ENCODE results near the gene RPIA.

Gene RPIA

DNA sequence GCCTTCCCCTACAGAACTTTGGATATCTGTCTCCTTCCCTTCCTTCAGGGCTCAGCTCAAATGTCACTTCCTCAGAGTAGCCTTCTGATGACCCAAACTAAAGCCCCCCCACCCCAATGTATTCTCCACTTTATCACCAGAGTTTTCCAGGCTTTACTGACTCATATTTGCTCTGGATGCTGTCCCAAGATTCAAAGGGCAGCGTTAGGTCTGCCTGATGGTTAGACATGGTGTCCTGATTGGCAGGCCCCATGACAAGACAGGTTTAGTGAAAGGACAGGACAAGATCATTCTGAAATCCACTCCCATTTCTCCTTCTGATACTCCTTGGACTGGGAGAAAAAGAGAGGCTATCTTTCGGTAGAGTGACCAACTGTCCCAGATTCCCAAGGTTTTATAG, 22.6 kb upstream of the RPIA start:
- in situ Hi-C loops (cut with MboI; ENCODE audit: low sequenced_read_pairs, unreplicated experiment): loop anchor here (5.0 to 25.0 kb wide), 5 partner anchors 77 to 607 kb away; partner anchors contain the start of genes KRCC1 and SMYD1
- DNase-seq (ENCODE audit: low spot score): no peak
- TF ChIP-seq, protein P1, sequence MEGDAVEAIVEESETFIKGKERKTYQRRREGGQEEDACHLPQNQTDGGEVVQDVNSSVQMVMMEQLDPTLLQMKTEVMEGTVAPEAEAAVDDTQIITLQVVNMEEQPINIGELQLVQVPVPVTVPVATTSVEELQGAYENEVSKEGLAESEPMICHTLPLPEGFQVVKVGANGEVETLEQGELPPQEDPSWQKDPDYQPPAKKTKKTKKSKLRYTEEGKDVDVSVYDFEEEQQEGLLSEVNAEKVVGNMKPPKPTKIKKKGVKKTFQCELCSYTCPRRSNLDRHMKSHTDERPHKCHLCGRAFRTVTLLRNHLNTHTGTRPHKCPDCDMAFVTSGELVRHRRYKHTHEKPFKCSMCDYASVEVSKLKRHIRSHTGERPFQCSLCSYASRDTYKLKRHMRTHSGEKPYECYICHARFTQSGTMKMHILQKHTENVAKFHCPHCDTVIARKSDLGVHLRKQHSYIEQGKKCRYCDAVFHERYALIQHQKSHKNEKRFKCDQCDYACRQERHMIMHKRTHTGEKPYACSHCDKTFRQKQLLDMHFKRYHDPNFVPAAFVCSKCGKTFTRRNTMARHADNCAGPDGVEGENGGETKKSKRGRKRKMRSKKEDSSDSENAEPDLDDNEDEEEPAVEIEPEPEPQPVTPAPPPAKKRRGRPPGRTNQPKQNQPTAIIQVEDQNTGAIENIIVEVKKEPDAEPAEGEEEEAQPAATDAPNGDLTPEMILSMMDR (IDR thresholded peaks at IDR 0.05; ENCODE audit: borderline replicate concordance, control extremely low read depth, extremely low read depth, insufficient read depth, missing control alignments): no peak

DNA sequence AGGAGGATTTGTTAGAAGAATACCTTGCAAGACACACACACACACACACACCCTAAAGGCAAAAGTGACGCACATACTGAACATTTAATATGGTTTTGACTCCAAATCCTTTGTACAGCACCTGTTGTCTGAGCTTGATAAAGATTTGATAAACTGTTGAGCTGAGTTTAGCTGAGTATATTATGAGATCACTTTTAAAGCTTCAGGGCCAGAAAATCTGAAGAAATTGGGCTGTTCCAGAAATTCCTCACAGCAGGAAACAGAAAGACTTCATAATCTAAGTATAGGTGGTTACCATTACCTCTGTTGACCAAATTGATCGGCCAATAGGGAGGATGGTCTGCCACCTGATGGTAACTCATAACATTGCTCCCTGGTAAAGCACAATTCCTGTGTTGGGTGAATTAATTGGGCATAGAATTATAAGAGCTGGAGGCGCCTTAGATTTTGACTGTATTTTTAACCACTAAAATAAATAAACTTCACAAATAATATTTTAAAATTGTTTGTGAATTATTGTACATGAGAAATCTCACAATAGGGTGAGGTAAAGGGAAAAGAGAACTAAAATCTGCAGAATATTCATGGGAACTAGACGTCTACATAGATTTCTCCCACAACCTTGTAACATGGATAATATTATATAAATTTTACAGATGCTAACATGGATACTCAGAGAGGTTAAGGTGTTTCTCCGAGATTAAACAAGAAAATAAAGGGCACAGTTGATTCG, 21.8 kb upstream of the RPIA start:
- peak; percentile 56 for DNase-seq (ENCODE audit: low spot score)
- in situ Hi-C loops (cut with MboI; ENCODE audit: low sequenced_read_pairs, unreplicated experiment): loop anchor here (5.0 to 25.0 kb wide), 5 partner anchors 77 to 607 kb away; partner anchors contain the start of genes KRCC1 and SMYD1
- TF ChIP-seq, protein P1 (IDR thresholded peaks at IDR 0.05; ENCODE audit: borderline replicate concordance, control extremely low read depth, extremely low read depth, insufficient read depth, missing control alignments): peak; percentile 65

DNA sequence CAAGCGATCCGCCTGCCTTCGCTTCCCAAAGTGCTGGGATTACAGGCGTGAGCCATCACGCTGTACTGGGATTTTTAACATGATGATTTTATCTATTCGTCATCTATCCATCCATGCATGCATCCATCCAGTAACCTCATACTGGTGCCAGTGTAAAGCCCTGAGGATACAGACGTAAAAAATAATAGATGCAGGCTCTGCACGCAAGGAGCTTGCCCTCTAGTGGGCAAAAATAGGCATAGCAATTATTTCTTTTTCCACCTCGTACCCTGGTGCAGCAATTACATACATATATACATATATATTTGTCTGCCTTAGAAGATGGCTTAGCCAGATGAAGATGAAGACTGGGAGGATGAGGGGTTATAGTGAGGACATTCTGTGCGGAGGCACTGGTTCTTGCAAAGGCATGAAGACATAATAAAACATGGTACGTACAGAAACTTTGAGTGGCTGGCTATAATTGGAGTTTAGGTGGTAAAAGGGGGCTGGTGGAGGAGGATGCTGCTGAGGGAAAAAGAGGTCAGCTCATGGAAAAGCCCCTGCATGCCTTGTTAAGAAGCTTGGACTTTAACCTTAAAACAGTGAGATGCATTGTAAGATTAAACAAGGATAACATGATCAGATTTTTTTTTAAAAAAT, 19.6 kb upstream of the RPIA start:
- peak; percentile 37 for DNase-seq (ENCODE audit: low spot score)
- TF ChIP-seq, protein P1 (IDR thresholded peaks at IDR 0.05; ENCODE audit: borderline replicate concordance, control extremely low read depth, extremely low read depth, insufficient read depth, missing control alignments): peak; percentile 77
- in situ Hi-C loops (cut with MboI; ENCODE audit: low sequenced_read_pairs, unreplicated experiment): loop anchor here (25.0 kb wide), 3 partner anchors 335 to 610 kb away; partner anchors contain the start of genes KRCC1 and SMYD1

- in situ Hi-C loops (cut with MboI; ENCODE audit: low sequenced_read_pairs, unreplicated experiment): loop anchor here (25.0 kb wide), 3 partner anchors 336 to 611 kb away; partner anchors contain the start of genes KRCC1 and SMYD1
- TF ChIP-seq, protein P1 (IDR thresholded peaks at IDR 0.05; ENCODE audit: borderline replicate concordance, control extremely low read depth, extremely low read depth, insufficient read depth, missing control alignments): no peak
- DNase-seq (ENCODE audit: low spot score): no peak
Measured at GRCh38 chr2:88673363-88673762, 18.1 kb upstream of the RPIA start.

- DNase-seq (ENCODE audit: low spot score): no peak
- TF ChIP-seq, protein P1 (IDR thresholded peaks at IDR 0.05; ENCODE audit: borderline replicate concordance, control extremely low read depth, extremely low read depth, insufficient read depth, missing control alignments): no peak
- in situ Hi-C loops (cut with MboI; ENCODE audit: low sequenced_read_pairs, unreplicated experiment): no loop called here
Measured at GRCh38 chr2:88680266-88680902, 11.1 kb upstream of the RPIA start.

GRCh38 chr2:88680916-88681315, 10.6 kb upstream of the RPIA start:
- TF ChIP-seq, protein P1 (IDR thresholded peaks at IDR 0.05; ENCODE audit: borderline replicate concordance, control extremely low read depth, extremely low read depth, insufficient read depth, missing control alignments): no peak
- in situ Hi-C loops (cut with MboI; ENCODE audit: low sequenced_read_pairs, unreplicated experiment): no loop called here
- DNase-seq (ENCODE audit: low spot score): no peak

Measured in GM13976 (cell line).